ENCODE data around the gene ZBTB7B.

The ZBTB7B gene

DNA sequence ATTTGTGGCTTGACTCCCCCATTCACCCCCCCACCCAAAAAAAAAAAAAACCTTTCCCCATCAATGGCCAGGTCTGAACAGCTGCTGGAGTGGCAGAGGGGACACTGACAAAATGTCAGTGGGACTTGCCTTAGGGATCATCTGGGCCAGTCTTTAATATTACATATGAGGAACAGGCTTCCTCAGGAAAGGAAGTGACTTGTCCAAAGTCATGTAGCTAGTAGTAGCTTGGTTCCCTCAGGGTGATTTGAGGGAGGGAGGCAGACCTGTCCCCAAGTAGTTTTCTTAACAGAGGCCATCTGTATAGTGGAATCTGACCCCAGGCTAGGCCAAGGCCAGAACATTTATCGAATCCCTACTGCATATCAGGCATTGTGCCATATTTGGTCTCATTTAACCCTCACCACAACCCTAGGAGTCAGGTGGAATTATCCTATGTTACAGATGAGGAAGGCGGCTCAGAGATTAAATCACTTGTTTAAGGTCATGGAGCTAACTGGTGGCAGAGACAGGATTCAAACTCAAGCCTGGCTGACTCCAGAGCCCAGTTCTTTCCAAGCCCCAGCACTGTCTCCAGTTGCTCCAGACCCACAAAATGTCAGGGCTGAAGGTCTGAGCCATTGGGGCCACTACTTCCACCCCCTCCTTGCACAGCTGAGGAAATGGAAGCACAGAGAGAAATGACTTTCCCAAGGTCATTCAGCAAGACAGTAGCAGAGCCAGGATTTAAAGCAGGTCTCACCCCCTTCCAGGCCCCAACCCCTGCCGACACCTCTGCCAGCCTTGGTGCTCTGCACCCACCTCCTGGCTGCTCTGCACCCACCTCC lies 10.4 kb downstream of the ZBTB7B start:
- DNase-seq (ENCODE audit: low read depth, low spot score), result no peak

DNA sequence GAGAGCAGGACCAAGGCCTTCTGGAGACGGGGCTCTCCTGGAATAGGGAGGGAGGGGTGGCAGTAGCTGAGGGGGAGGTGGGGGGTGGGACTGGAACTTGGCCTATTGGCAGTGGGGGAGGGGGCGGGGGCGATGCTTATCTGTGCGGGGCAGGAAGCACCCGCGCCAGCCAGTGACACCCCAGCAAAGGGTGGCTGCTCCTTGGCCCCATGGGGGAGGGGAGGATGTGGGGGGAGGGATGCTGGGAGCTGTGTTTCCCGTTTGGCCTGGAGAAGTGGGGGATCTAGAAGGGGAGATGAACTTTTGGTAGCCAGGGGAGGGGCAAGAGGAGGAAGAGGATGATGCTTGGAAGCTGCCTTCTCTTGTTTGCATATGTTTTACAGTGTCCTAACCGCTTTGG lies 11.0 kb downstream of the ZBTB7B start:
- H3K27ac ChIP-seq, result peak overlapping the region; percentile 46

More for the DNA sequence above, 10.4 kb downstream of the ZBTB7B start:
- H3K27ac ChIP-seq, result peak overlapping the region; percentile 46

DNA sequence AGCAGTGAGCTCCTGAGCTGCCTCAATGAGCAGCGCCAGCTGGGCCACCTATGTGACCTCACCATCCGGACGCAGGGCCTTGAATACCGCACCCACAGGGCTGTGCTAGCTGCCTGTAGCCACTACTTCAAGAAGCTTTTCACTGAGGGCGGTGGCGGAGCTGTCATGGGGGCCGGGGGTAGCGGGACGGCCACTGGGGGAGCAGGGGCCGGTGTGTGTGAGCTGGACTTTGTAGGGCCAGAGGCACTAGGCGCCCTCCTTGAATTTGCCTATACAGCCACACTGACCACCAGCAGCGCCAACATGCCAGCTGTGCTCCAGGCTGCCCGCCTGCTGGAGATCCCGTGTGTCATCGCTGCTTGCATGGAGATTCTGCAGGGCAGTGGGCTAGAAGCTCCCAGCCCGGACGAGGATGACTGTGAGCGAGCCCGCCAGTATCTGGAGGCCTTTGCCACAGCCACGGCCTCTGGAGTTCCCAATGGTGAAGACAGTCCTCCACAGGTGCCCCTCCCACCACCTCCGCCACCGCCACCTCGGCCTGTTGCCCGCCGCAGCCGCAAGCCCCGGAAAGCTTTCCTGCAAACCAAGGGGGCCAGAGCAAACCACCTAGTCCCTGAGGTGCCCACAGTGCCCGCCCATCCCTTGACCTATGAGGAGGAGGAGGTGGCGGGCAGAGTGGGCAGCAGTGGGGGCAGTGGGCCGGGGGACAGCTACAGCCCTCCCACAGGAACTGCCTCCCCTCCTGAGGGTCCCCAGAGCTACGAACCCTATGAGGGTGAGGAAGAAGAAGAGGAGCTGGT lies 12.3 kb downstream of the ZBTB7B start:
- H3K27ac ChIP-seq, result peak overlapping the region; percentile 81
- DNase-seq (ENCODE audit: low read depth, low spot score), result no peak

More for the DNA sequence above, 11.0 kb downstream of the ZBTB7B start:
- DNase-seq (ENCODE audit: low read depth, low spot score), result no peak

DNA sequence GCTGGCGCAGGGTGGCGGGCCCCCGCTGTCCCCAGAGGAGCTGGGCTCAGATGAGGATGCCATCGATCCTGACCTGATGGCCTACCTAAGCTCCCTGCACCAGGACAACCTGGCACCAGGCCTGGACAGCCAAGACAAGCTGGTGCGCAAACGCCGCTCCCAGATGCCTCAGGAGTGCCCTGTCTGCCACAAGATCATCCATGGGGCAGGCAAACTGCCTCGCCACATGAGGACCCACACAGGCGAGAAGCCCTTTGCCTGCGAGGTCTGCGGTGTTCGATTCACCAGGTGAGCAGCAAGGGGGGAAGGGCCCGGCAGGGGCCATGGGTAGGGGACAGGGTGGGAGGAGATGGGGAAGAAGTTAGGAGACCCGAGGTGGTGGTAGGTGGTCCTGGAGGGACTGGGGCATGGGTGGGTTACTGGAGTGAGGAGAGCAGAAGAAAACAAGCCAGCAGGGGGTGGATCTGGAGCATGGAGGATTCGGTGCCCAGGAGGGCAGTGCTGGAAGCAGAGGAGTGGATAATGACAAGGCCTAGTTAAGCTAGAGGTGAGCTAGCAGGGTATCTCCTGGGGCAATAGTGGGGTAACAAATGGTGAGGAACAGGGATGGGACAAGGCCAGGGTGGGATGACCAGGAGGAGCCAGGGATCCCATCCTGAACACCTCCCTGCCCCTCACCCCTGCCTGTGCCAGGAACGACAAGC lies 13.1 kb downstream of the ZBTB7B start:
- H3K27ac ChIP-seq, result peak overlapping the region; percentile 81
- no peak for DNase-seq (ENCODE audit: low read depth, low spot score)

DNA sequence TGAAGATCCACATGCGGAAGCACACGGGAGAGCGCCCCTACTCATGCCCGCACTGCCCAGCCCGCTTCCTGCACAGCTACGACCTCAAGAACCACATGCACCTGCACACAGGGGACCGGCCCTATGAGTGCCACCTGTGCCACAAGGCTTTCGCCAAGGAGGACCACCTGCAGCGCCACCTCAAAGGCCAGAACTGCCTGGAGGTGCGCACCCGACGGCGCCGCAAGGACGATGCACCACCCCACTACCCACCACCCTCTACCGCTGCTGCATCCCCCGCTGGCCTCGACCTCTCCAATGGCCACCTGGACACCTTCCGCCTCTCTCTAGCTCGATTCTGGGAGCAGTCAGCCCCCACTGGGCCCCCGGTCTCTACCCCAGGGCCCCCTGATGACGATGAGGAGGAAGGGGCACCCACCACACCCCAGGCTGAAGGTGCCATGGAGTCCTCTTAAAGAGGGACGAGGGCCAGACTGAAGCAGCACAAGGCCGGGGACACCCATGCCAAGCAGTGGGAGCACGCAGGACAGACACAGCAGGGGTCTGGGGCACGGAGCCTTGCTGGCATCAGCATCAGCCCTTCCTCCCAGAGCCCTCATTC lies 13.7 kb downstream of the ZBTB7B start:
- DNase-seq (ENCODE audit: low read depth, low spot score), result no peak
- H3K27ac ChIP-seq, result peak overlapping the region; percentile 81

DNA sequence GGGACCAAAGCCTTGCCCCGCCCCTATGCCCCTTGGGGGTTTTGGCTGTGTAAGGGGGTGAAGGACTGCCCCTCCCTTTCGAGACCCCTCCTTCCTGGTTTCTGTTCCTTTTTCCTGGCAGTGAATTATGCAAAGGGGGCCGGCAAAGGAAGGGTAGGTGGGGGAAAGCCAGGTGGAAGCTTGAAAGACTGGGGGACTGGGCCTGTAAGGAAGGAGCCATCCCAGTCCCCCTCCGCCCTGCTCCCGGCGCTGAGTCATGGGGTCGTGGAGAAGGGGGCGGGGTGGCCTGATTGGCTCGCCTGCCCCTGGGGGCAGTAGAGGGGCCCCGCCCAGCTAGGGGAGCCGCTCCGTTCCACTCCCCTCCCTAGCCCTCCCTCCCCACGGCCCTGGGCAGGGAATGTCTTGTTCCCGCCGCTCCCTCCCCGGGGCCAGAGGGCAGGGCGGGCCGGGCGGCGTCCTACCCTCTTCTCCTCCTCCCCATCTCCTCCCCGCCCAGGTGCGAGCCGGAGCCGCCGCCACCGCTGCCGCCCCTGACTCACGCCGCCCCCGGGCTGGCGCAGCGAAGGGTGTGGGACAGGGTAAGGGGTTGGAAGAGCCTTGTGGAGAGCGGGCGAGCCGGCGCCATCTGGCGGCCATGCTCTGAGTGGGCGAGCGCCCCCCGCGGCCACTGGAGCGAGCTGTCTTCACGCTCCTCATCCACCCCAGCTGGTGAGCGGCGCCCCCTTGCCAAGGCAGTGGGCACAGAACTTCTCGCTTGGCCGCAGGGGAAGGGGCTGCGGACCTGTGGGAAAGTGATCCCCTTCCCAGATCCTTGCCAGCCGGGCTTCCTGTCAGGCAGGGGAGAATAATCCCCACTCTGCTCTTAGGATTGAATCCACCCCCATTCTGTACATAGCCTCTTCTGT lies 14.7 kb downstream of the ZBTB7B start:
- peak; percentile 77 for DNase-seq (ENCODE audit: low read depth, low spot score)

DNA sequence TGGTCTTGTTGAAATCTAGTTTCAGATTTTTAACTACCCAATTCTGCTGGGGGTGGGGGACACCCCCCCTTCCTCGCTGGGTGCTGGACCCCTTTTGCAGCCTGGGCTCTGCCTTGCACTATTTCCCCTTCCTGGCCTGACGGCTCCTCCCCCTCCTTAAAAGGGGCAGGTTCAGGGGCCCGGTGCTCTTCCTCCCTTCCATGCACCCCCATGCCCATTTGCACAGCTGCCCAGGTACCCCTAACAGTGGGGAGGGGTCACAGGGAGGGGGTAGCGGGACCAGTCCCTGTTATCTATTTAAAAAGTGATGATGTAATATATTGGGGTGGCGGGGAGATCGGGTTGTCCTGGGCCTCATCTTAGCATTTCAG lies 15.3 kb downstream of the ZBTB7B start:
- H3K27ac ChIP-seq, result peak overlapping the region; percentile 81
- no peak for DNase-seq (ENCODE audit: low read depth, low spot score)

More for the DNA sequence above, 14.7 kb downstream of the ZBTB7B start:
- H3K27ac ChIP-seq, result peak overlapping the region; percentile 81

DNA sequence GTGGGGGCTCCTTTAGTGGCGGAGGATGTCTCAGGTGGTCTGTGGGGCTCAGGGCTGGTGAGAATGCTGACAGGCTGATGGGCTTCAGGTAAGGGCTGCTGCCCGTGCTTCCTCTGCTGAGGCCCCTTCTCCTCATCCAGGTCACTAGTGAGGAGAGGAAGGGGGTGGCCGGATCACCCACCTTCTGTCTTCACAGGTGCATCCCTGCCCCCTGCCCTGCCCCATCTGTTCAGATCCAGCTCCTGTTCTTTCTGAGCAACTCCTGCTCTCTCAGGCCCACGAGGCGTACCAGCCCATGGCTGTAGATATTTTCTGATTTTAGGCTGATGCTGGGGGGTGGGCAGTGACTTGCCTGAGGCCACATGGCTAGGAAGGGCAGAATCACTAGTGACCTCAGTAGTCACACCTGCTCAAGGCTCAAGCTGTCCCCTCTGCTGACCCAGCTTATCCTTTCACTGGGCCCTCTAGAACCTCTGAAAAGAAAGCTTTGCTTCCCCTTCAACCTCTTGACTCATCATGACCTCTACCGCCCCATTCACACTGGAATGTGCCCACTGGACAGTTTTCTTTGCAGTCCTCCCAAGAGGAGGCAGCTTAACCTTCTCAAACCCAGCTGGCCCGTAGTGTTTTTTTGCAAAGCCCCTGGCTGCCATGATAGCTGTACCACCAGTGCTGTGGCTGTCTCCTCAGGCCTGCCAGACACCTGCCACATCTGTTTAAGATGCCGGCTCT lies 16.2 kb downstream of the ZBTB7B start:
- peak overlapping the region; percentile 81 for H3K27ac ChIP-seq
- no peak for DNase-seq (ENCODE audit: low read depth, low spot score)

DNA sequence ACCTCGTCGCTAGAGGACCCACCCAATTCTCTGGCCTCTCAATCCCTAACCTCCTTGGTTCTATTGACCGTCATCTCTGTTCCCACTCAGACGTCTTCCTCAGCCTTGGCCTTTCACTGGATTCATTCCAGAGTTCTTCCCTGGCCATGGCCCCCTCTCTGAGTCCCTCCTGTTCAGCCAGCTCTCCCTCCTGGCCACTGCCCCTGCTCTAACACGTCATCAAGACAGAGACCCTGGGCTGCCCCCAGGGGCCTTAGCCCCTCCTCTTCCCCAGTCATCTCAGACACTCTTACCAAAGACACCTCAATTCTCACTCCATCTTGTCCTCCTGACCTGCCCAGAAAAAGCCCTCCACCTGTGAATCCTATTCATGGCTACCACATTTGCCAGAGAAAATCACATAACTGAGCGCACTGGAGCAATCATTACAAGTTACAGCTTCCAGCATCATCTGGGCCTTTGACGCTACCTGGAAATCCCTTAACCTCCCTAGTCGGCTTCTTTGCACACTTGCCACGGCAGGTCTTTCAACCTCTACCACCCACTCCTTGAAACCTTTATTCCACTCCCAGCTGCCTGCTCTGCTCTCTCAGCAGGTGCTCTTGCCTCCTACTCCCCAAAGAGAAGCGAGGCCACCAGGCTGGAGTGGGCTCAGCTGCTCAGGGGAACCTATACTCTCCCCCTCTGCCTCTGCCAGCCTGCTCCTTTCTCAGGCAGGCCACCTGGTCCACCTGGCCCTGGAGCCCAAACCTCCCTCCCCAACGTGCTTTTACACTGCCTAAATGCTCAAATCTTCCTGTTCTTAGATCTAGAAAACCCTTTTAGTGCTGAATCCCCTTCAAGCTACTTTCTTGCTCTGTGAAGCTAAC lies 17.0 kb downstream of the ZBTB7B start:
- no peak overlapping the region for H3K27ac ChIP-seq
- no peak for DNase-seq (ENCODE audit: low read depth, low spot score)

DNA sequence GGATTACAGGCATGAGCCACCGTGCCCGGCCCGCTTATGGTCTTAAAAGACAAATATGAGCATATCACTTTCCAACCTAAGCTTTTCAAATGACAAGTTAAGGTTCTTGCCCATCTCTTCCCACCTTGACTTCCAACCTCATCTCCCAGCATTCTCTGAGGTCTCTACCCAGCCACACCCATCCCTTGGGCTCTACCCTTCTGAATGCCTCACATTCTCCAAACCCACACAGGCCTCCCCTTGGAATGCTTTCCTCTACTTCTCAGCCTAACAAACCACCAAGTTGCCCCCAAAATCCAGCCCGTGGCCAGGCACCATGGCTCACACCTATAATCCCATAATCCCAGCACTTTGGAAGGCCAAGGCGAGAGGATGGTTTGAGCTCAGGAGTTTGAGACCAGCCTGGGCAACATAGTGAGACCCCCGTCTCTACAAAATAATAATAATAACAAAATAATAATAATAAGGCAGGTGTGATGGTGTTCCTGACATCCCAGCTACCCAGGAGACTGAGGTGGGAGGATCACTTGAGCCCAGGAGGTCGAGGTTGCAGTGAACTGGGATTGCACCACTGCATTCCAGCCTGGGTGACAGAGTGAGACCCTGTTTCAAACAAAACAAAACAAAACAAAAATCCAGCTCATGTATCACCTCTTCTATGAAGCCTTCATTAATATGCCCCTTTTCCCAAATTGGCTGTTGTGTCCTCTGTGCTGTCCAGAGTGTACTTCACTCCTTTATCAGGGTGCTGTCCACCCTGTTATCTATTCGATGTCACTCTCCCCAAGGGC lies 19.7 kb downstream of the ZBTB7B start:
- peak overlapping the region; percentile 13 for H3K27ac ChIP-seq
- no peak for DNase-seq (ENCODE audit: low read depth, low spot score)

DNA sequence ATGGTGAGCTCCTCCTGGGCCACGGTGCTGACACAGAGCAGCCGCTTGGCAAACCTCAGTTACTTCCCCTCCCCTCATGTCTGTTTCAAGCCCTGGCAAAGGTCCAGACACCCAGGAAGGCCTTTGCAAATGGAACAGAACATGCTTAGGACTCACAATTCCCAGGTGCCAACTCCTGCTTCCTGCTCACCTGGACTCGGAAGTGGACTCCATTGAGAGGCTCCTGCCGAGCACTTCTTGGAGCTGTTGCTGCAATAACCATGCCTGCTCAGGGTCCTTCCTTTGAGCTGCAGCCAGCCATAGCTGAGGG lies 20.3 kb downstream of the ZBTB7B start:
- no peak for DNase-seq (ENCODE audit: low read depth, low spot score)
- peak overlapping the region; percentile 13 for H3K27ac ChIP-seq

DNA sequence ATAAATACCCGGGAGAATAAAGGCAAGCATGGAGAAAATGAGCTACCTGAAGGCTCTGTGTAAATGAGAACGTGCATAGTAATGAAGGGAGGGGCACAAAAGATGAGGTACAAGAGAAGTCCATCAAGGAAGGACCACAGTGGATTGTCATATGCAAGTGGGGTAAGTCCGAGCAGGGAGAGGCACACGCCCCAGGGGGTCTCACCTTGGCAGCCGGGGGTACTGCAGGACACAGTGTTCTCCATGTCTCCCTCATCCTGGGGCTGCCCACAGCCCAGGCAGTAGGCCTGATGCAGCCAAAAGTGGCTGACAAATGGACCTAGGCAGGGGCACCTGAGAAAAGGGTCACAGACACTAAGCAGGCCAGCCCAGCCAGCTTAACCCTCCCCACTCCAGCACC lies 21.0 kb downstream of the ZBTB7B start:
- DNase-seq (ENCODE audit: low read depth, low spot score), result no peak
- no peak overlapping the region for H3K27ac ChIP-seq

DNA sequence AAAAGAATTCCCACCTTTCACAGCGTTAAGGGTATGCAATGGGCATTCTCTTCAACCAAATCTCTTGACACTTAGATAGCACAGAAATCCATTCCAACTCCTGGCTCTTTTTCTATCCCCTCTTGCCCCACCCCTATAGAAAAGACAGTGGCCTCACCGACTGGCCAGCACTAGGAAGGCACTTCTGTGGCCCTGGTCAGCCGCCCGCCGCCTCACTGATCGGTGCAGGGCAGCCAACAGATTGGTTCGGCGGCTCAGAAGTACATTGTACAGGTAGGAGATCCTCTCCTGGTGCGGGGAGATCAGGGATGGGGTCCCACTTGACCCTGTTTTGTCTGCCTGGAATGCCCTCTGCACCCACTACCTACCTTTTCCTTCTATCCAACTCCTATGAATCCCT lies 21.7 kb downstream of the ZBTB7B start:
- no peak overlapping the region for H3K27ac ChIP-seq
- no peak for DNase-seq (ENCODE audit: low read depth, low spot score)

DNA sequence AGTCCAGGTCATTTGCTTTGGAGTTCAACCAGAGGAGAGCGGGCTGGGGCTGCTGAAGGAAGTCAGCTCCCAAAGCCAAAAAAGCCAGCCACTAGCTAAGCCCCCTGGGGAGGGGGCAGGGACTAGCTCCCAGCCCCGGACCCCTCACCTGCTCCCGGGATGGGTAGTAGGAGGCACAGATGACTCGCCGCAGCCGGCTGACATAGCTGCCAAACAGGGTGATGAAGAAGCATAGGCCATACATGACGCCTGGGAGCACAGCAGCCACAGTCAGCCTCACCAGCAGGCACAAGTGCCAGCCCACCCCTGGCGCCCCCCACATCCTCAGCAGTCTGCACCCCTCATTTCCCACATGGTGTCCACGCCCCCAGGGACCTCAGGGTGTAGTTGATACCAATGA lies 23.6 kb downstream of the ZBTB7B start:
- no peak overlapping the region for H3K27ac ChIP-seq
- DNase-seq (ENCODE audit: low read depth, low spot score), result no peak

DNA sequence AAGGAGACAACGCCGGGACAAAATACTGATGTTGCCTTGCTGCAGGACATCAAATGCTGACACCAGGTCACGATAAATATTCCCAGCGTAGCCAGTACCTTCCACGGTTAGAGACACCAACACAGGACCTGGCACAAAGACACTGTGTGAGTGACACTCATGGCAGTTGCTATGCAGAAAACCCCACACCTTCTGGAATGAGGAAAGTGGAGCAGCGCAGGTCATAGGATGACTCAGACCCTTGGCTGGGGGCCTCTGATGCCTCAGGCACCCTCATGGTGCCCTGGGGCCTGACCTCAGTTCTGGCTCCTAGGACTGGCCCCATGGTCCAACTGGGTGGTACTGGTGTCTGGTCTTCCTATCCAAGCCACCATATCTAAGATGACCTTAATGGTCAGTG lies 24.0 kb downstream of the ZBTB7B start:
- H3K27ac ChIP-seq, result no peak overlapping the region
- DNase-seq (ENCODE audit: low read depth, low spot score), result no peak

DNA sequence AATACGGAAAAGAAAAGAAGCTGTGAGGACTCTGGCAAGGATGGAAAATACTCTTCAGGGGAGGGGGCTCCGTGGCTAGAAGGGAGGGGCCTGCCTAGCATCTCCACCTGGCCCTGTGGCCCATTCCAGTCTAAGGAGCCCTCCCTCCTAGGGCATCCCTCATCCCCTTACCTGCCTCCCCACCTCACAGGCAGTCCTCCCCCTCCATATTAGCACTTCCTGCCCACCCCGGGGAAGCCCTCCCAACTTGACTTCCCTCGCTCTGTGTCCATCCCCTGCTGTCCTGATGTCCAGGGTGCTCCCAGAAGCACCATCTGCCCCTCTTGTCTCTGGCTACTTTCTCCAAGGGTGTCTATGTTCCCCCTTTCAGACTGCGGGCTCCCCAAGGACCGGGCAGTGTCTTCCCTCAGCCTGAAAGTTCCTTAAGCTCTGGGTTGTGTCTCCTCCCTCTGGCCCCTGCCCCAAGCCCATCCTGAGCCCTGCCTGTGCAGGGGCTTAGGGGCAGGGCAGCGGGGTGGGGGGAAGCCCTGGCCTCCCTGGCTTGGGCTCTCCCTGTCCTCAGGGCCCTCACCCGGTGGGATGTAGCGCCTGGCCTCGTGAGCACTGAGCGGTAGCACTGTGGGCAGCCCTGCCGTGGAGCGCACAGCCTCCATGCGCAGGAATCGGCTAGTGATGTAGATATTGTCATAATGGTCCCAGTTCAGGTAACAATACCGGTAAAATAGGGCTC lies 27.1 kb downstream of the ZBTB7B start:
- no peak overlapping the region for H3K27ac ChIP-seq
- DNase-seq (ENCODE audit: low read depth, low spot score), result no peak

Data from epithelial cell of prostate (primary cell).